RPMI8226 (cell line): Measurements from ENCODE around the gene ADAMTS12.
A peak's percentile ranks its signal among the peaks of the same experiment; 100 is the strongest.
"Not testable (repeated sequence)": the region's sequence is repeated elsewhere in the genome, so short reads cannot be mapped to it uniquely, and the experiment has no call there.

Experiments
- DNase-seq: peaks from one replicate; pipeline ENCODE4 v3.0.0-alpha.2; 2015

Gene ADAMTS12

DNA sequence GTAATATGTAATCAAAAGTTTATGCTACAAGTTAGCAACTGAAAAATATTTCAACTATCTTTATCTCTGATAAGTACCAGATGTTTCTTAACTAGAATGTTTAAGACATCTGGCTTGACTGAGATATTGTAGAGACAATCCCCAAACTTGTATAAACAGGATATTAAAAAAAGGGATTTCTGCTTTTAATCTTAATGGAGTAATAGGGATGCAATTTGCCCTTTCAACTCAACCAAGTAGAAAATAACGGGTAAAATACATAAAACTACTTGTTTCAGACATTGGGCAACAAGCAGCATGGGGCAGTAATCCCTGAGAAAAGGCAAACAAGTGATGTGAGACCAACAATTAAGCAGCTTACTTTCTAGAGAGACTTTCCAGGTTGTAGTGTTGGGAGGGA is 9.4 kb upstream of the ADAMTS12 start:
- no peak for DNase-seq

- no peak for DNase-seq
These were observed 2.8 kb upstream of the ADAMTS12 start for GRCh38 chr5:33894566-33894965.

- no peak for DNase-seq
These were observed 889 bp upstream of the ADAMTS12 start for GRCh38 chr5:33892620-33893137.

DNA sequence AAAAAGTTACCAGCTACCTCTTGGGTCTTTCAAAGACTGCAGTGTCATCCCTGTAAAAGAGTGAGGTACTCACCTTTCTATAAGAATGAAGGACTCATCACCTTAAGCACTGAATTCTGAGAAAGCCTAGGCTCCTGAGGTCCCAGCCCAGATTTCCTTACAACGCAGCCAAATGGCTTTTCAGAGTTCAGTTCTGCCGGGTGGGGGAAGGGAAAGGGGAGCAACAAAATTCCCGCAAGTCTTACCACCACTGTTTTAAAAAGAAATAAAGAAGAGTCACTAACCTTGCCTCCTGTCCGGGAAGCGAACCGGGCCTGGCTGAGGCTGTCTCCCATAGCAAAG is 373 bp downstream of the ADAMTS12 start:
- no peak for DNase-seq

GRCh38 chr5:33890131-33891032 is 1.4 kb downstream of the ADAMTS12 start:
- DNase-seq, result no peak

- DNase-seq, result no peak
These were observed 3.2 kb downstream of the ADAMTS12 start for GRCh38 chr5:33888587-33888986.

GRCh38 chr5:33887268-33887667 is 4.5 kb downstream of the ADAMTS12 start:
- DNase-seq, result no peak

- no peak for DNase-seq
These were observed 5.5 kb downstream of the ADAMTS12 start for GRCh38 chr5:33886283-33886682.

GRCh38 chr5:33885679-33886078 is 6.1 kb downstream of the ADAMTS12 start:
- no peak for DNase-seq

- DNase-seq, result no peak
These were observed 8.3 kb downstream of the ADAMTS12 start for GRCh38 chr5:33883482-33883881.

DNA sequence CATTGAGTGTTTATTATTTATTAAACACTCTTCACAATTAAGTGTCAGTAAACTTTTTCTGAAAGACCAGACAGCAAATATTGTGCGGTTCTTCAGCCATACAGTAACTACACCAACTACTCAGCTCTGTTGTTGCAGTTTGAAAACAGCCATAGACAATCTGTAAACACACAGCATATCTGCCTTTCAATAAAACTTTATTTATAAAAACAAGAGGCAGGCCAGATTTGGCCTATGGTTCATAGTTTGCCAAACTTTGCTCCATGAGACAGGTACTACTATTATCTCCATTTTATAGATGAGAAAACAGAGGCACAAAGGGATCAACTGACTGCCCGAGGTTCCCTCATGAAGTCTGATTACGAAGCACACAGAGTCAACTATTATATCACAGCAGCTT is 11.5 kb downstream of the ADAMTS12 start:
- DNase-seq, result no peak

- no peak for DNase-seq
These were observed 14.3 kb downstream of the ADAMTS12 start for GRCh38 chr5:33877449-33877848.

GRCh38 chr5:33867241-33867640 is 24.5 kb downstream of the ADAMTS12 start:
- DNase-seq, result no peak

DNA sequence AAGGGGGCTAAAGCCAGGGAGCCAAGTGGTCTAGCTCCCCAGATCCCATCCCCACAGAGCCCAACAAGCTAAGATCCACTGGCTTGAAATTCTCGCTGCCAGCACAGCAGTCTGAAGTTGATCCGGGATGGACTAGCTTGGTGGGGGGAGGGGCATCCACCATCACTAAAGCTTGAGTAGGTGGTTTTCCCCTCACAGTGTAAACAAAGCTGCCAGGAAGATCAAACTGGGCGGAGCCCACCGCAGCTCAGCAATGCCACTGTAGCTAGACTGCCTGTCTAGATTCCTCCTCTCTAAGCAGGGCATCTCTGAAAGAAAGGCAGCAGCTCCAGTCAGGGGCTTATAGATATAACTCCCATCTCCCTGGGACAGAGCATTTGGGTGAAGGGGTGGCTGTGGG is 32.6 kb downstream of the ADAMTS12 start:
- DNase-seq, result not testable (repeated sequence)

GRCh38 chr5:33857037-33857436 is 34.8 kb downstream of the ADAMTS12 start:
- DNase-seq, result no peak

DNA sequence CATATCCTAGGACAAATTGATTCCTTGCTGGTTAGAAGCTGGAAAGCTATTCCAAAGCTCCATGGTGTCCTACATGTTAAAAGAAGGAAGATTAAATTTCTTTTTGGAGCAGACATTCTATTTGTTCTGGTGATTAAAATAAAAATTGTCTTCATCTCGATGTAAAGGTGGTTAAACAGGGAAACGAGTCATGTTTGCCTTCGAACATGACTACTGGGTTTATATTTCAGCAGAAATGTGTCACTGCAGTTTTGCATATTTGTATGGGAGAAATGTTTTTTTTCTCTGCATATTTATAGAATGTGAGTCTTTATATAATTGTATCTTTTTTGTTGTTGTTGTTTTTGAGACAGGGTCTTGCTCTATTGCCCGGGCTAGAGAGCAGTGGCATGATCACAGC is 36.4 kb downstream of the ADAMTS12 start:
- no peak for DNase-seq

DNA sequence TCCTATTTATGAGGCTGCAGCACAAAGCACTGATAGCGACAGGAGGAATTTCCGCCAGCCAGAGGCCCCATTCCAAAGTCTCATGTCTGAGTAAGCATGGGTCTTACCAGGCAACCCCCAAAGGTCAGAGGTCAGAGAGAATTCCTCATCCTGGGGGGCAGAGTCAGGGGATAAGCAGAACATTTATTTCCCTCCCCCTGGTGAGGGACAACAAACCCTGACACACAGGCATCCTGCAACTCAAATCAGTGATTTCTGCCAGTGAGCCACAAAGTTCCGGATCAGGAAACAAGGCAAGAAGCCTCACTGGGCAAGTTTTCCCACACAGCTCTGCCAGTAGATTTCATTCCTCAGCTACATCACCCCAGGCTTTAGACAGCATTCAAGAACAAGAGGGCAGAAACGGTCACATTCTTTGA is 37.0 kb downstream of the ADAMTS12 start:
- DNase-seq, result no peak

- DNase-seq, result no peak
These were observed 39.0 kb downstream of the ADAMTS12 start for GRCh38 chr5:33852837-33853236.

- DNase-seq, result no peak
These were observed 39.5 kb downstream of the ADAMTS12 start for GRCh38 chr5:33852319-33852718.

DNA sequence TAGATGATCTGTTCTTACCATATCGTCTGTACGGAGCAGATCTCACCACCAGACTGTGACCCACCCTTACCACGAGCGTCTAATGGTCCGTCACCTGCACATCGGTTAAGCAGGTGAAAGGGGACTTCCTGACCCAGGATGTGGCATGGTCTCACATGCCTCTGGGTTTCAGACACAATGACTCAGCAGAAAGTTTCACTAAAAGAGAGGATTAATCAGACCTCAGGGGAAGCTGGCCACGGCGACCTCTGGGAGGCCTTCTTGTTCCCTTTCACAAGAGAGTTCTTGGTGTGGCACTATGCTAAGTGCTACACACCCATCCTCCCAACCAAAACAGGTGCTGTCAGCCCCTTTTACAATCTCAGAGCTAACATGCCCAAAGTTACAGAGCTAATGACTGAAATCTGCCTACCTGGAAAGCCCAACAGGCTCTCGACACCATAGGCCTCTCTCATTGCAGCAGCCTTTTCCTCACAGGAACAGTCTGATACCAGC is 41.6 kb downstream of the ADAMTS12 start:
- DNase-seq, result peak; percentile 17

DNA sequence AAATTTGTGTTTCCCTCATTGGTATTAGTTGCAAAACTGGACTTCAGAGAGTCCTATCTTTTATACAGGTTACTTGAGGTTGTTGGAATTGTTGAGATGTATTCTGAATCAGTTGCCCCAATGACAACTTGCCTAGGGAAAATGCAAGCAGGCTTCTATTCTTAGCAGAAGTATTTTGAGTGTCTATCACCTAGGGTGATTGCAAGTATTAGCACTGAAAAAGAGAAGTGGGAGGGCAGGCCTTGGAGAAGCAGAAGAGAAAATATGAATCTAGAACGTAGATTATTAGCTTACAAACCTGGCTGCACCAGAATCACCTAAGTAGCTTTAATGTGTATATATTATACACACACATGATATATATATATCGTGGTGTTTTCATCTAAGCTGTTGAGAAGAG is 43.2 kb downstream of the ADAMTS12 start:
- no peak for DNase-seq

DNA sequence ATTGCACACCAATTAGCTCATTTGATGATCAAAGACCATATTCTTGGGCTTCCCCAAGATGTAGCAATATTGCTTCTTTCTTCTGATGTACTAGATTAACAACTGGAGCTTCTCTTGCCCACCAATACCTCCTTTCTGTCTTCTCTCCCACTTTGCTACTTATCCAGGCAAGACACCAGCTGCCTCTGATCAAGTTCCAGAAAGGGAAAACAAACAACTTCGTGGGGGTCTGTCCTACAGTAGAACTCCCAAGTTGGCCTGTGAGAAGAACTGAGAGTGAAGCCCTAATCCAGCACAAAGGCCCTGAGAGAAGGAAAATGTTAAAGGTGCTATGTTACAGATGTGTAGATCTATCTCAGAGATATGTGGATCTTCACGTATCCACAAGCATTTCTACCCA is 44.9 kb downstream of the ADAMTS12 start:
- no peak for DNase-seq

- DNase-seq, result no peak
These were observed 48.2 kb downstream of the ADAMTS12 start for GRCh38 chr5:33843579-33843978.

GRCh38 chr5:33842456-33842855 is 49.3 kb downstream of the ADAMTS12 start:
- no peak for DNase-seq

GRCh38 chr5:33841891-33842290 is 49.9 kb downstream of the ADAMTS12 start:
- DNase-seq, result no peak
